GM21723 (cell line): ENCODE results near the gene CEP250.

Experiments
- ATAC-seq: cut with Tn5 transposase; IDR thresholded peaks from one replicate; pipeline ENCODE4 v1.9.1; 2021; ENCODE audit warnings: mild to moderate bottlenecking, moderate library complexity; ENCODE audit not compliant: unreplicated experiment

CEP250 gene

GRCh38 chr20:35559042-35559693, 103.8 kb downstream of the CEP250 start:
- ATAC-seq: no peak

GRCh38 chr20:35560105-35560511, 104.7 kb downstream of the CEP250 start:
- ATAC-seq: no peak

GRCh38 chr20:35560541-35560940, 105.1 kb downstream of the CEP250 start:
- no peak for ATAC-seq

- ATAC-seq: no peak
These were observed 105.9 kb downstream of the CEP250 start for GRCh38 chr20:35561268-35561667.

- no peak for ATAC-seq
These were observed 106.3 kb downstream of the CEP250 start for GRCh38 chr20:35561671-35562070.

GRCh38 chr20:35562541-35563110, 107.2 kb downstream of the CEP250 start:
- no peak for ATAC-seq

GRCh38 chr20:35563834-35564233, 108.4 kb downstream of the CEP250 start:
- ATAC-seq: no peak

- ATAC-seq: no peak
These were observed 109.5 kb downstream of the CEP250 start for GRCh38 chr20:35564905-35565304.

- no peak for ATAC-seq
These were observed 113.2 kb downstream of the CEP250 start for GRCh38 chr20:35568645-35569044.
